Activated CD4-positive, alpha-beta T cell treated with anti-CD3 and anti-CD28 coated beads, Interleukin-2, amount 50 U/mL, for 48 hours (primary cell): ENCODE data around the gene STX10.

Source experiments
- DNase-seq, 2 experiments: peaks; one replicate each; pipeline ENCODE4 v3.0.0-alpha.2; 2020

The STX10 gene

GRCh38 chr19:13118424-13119193 is 31.6 kb downstream of the STX10 start:
- peak; percentile 55 to 63 for DNase-seq

- peak; percentile 88 to 91 for DNase-seq
These were observed 32.3 kb downstream of the STX10 start, which contains the start of gene NACC1 for GRCh38 chr19:13117772-13118423. Gene NACC1, plus strand, starts transcription at chr19:13118264. Its CDS starts 16,944 bp downstream, at chr19:13135208.

GRCh38 chr19:13117176-13117771 is 32.9 kb downstream of the STX10 start:
- DNase-seq = peak in 1 of 2 experiments; percentile 18

DNA sequence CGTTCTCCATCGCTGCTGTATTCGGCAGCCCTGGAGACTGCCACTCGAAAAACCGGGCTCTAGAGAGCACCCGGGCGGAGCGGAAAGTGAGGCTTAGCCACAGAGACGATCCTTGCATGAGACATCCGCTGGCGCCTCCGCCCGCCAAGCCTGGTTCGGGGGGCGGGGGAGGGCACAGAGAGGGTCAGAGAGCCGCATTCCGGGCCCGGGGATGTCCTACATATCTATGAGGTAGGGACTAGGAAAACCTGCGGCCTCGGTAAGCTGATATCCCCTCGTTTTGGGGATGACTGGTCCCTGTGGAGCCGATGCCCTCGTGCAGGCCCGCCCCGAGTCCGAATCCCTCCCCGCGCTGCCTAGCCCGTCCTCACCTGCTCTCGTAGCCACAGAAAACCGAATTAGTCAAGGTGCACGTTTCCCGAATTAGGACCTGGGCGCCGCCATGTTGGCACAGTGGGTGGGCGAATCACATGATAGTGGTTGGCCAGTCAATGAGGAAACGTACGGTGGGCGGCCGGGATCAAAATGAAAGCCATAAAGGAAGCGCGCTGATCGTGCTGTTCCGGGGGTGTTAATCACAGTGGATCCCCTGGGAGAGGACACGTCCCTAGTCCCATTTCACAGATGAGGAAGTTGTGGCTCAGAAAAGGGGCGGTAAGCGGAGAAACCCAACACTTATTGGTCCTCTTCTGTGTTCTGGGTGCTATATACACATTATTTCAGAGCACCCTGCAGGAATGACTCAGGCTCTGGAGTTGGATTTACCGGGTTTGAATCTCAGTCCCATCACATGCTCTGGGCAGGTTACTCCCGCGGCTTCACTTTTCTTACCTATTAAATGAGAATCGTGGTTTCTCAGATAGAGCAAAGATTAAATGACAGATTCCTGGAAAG is 33.6 kb downstream of the STX10 start, which contains the start of gene TRMT1:
TRMT1 (minus strand) TSS at position 459 of the 894 bp plus-strand sequence; CDS start at position 118, 341 bp downstream.
- peak; percentile 95 to 96 for DNase-seq

GRCh38 chr19:13115936-13116281 is 34.3 kb downstream of the STX10 start:
- DNase-seq = no peak

GRCh38 chr19:13112555-13112954 is 37.6 kb downstream of the STX10 start:
- DNase-seq = no peak

- no peak for DNase-seq
These were observed 40.0 kb downstream of the STX10 start for GRCh38 chr19:13110099-13110610.

GRCh38 chr19:13109361-13110098 is 40.6 kb downstream of the STX10 start:
- no peak for DNase-seq

- DNase-seq = peak; percentile 28 to 49
These were observed 45.1 kb downstream of the STX10 start for GRCh38 chr19:13104848-13105711.

- peak; percentile 79 to 81 for DNase-seq
These were observed 45.8 kb downstream of the STX10 start for GRCh38 chr19:13104360-13104847.

DNA sequence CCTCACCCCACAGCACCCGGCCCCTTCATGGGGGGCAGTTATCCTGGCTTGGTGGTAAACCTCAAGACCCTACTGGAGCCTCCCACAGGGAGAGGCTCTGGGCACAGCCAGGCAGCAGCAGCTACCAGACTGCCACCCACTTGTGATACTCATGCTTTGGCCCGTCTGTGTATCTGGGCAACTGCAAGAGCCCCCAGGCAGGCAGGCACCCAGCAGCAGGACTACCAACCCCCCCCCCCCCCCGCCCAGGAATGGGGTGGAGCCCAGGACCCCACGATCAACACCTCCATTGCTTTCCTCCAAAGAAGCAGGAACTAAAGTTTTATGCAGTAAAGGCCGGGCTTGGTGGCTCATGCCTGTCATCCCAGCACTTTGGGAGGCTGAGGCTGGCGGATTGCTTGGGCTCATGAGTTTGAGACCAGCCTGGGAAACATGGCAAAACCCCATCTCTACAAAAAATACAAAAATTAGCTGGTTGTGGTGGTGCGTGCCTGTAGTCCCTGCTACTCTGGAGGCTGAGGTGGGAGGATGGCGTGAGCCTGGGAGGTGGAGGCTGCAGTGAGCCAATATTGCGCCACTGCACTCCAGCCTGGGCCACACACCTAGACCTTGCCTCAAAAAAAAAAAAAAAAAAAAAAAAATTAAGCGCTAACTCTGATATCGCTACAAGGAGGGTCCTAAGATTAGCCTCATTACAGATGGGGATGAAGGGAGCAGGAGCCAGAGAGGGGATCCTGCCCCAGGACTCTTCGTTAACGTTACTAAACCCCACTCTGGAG is 46.4 kb downstream of the STX10 start:
- no peak for DNase-seq

DNA sequence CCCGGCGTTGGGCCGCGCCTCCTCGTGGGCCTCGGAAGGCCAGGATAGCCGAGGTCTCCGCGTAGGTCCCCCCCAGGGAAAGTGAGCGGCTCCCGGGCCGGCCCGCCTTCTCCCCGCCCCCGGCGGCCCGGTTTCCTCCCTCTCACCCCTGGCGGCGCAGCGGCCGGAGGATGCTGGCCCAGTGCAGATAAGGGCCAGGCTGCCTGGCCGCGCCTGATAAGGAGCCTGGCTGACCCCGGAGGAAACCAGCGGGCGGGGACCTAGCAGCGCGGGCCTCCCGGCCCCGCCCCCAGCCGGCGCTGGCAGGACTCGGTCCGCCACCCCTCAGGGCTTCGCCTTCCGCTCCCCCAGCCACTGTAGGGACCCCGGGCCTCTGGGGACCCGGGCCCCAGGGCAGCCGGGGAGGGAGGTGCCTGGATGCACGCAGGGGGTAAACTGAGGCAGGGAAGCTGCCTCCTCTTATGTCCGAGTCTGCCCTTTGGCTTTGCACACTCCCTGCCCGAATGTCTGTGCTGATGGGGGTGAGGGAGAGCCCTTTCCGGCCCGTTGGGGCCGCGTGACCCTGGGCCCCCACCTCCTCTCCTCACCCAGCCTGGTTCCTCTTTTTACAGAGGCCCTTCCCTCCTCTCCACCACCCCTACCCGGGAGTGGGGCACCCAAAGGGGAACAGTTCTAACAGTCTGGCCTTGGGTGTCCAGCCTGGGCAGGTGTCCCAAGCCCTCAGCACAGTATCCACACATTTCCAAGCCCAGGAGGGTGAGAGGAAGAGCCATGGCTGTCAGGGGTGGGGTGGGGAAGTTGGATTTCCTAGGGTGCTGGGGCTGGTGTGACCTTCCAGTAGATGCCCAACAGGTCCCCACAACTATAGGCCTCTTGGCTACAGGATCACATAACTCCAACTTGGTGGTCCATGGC is 47.3 kb downstream of the STX10 start, which contains the start of gene LYL1:
LYL1 (minus strand) TSS at position 193 of the 915 bp plus-strand sequence. CDS start 1,687 bp downstream, outside the sequence.
- DNase-seq = peak; percentile 48 to 57

DNA sequence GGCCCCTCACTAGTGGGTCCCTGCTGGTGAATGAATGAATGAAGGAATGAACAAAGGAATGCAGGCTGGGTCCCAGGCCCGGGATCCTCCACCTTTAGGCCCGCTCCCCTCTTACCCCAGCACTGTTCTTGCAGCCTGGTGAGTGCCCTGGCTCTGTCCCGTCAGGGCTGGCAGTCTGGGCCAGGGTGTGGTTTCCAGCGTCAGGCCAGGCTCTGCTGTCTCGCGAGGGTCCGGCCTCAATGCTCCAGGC is 47.8 kb downstream of the STX10 start:
- DNase-seq = no peak

- DNase-seq = no peak
These were observed 48.4 kb downstream of the STX10 start for GRCh38 chr19:13101590-13102415.

- no peak for DNase-seq
These were observed 49.2 kb downstream of the STX10 start for GRCh38 chr19:13100841-13101589.

GRCh38 chr19:13100031-13100588 is 50.1 kb downstream of the STX10 start:
- peak; percentile 77 to 84 for DNase-seq
